ENCODE measurements around the gene ASIC4.

Gene ASIC4

DNA sequence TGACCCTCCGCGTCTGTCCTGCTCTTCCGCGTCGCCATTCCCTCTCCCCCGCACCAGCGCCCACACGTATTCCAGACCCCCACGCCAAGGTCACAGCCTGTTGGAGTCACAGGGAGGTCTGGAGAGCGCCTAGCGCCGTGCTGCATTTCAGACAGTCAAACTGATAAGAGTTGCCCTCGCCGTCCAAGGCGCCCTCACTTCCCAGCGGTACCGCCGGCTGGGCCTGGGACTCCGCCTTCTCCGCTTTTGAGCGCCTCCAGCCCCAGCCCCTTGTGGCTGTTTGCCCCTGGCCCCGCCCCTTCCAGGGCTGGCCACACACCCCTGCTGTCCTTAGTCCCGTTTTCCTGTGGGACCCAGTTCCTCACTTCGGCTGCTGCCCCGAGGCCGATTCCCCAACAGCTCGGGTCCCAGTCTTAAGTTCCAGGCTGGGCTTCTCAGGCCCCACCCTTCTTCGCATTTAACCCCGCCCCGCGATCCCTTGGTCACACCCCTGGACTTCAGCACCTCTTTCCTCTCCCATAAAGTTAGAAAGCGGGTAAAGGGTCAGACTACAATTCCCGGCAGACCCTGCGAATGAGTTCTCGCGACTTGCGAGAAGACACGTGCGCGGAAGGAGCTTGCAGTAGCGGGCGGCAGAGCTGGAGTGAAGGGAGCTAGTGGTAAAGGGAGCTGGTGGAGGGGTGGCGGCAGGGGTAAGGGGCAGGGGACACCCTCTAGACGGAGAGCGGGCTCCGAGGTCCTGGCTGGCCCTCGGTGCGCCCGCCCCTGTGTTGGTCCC lies 15.8 kb upstream of the ASIC4 start, which contains the start of gene GMPPA:
TSS of gene GMPPA (plus strand) at position 612 of the 778 bp plus-strand sequence. CDS start 1,085 bp downstream, outside the sequence.
- DNase-seq, result peak; percentile 94

- DNase-seq, result no peak
These were observed 15.3 kb upstream of the ASIC4 start for GRCh38 chr2:219499058-219499307.

- no peak for DNase-seq
These were observed 14.7 kb upstream of the ASIC4 start for GRCh38 chr2:219499555-219499954.

GRCh38 chr2:219500135-219500534 lies 14.1 kb upstream of the ASIC4 start:
- DNase-seq, result no peak

- no peak for DNase-seq
These were observed 12.4 kb upstream of the ASIC4 start for GRCh38 chr2:219501849-219502248.

DNA sequence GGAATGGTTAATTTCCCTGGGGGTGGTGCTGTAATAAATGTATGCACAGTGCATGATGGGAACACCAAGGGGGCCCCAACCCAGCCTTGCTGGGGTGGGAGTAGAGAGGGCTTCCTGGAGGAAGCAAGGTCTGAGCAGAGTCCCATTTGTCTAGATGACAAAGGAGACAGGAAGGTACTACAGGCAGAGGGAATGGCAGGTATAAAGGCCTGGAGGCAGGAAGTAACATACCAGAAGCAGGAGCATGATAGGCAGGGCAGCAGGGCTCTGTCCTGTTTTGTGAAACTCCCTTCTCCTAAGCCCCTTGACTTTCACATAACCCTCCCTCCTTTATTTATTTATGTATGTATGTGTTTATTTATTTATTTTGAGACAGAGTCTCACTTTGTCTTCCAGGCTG lies 11.7 kb upstream of the ASIC4 start:
- DNase-seq, result no peak

GRCh38 chr2:219505585-219505984 lies 8.7 kb upstream of the ASIC4 start:
- no peak for DNase-seq

- DNase-seq, result no peak
These were observed 8.0 kb upstream of the ASIC4 start for GRCh38 chr2:219506153-219506801.

DNA sequence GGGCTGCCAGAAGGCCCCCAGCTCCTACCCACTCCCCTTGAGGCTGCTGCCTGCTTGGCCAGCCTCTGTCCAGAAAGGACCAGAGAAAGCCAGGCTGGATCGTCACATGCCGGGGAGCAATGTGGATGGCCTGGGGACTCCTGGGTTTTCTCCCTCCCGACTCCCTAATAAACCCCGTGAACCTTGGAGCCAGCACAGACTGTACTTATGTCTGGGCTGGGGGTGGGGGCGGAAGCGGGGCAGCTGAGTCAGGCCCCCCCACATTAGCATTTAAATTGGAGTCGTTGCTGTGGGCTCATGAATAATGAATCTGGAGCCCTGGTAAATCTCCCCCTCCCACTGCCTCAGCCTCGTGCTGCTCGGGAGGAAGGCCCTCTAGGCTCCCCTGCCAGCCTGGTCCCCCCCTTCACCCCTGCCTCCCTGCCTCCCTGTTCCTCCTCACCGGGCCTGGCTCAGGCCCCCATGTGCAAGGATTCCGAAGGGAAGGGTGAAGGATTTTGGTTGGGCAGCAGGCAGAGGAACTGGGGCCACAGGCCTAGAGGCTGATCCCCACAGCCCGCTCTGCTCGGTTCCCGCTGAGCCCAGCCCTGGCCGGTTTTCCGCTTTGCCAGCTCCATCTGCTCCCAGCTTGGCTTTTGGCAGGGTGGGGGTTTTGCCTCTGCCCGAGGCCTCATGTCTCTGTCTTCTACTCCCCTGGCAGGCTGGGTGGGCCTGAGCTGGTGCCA lies 7.3 kb upstream of the ASIC4 start:
- DNase-seq, result no peak

- no peak for DNase-seq
These were observed 6.5 kb upstream of the ASIC4 start for GRCh38 chr2:219507581-219508443.

DNA sequence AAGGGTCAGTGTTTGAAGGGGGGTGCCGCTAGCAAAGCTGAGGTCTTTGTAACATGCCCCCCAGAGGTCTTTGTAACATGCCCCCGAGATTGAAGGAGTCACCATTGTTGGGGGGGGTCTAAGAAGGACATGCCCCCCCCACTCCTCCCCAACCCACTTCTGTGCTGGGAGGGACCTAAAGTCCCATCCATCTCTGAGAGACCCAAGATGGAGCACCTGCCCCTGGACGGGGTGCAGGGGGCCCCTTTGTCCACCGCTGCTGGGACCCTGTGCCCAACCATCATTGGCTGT lies 5.9 kb upstream of the ASIC4 start:
- no peak for DNase-seq

GRCh38 chr2:219508971-219509779 lies 5.1 kb upstream of the ASIC4 start:
- peak; percentile 19 for DNase-seq

DNA sequence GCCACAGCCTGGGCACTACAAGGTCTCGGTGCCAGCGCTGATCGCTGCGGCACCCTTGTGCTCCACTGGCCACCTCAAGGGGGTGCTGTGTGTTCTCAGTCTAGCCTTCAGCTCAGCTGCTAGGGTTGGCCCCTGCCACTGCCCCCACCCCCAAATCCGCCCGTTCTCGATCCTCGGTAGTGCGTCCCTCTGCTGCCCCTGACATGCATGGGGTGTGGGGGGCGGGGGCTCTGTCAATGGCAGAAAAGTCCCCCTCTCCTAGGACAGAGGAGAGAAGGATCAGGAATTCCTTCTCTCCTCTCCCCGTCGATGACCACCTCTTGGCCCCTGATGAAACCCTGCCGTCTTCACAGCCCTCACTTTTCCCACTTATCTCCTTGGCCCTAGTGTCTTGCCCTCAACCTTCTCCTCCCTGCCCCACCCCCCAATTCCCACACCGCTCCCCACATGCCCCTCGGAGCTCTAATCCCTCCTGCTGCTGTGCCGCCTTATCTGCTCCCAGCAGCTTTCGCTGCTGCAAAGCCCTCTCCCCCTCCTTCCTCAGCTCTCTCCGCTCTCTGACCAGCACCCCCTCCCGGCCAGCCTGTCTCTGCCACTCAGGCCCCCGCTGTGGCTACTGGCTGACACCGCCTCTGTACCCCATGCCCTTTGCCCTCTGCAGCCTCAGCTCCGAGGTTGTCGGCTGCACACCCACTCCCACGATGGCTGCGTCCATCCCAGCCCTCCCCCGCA lies 4.3 kb upstream of the ASIC4 start:
- DNase-seq, result peak; percentile 47

- no peak for DNase-seq
These were observed 3.7 kb upstream of the ASIC4 start for GRCh38 chr2:219510512-219511135.

GRCh38 chr2:219511547-219512325 lies 2.5 kb upstream of the ASIC4 start:
- DNase-seq, result no peak

- DNase-seq, result no peak
These were observed 1.6 kb upstream of the ASIC4 start for GRCh38 chr2:219512524-219513216.

- DNase-seq, result no peak
These were observed 495 bp upstream of the ASIC4 start for GRCh38 chr2:219513787-219514186.

- DNase-seq, result no peak
These were observed 554 bp downstream of the ASIC4 start for GRCh38 chr2:219514836-219515235.

- DNase-seq, result no peak
These were observed 1.8 kb downstream of the ASIC4 start for GRCh38 chr2:219515874-219516629.

Data from COR-L47 (cell line).